GM18505 (cell line): ENCODE measurements around the gene MLYCD.

Experiments
- ATAC-seq: cut with Tn5 transposase; IDR thresholded peaks from one replicate; pipeline ENCODE4 v1.9.1; 2021; ENCODE audit not compliant: unreplicated experiment
- POLR2A ChIP-seq: IDR thresholded peaks from 4 replicates; pipeline ENCODE4 v1.6.1; 2011; ENCODE audit warnings: borderline replicate concordance; ENCODE audit not compliant: insufficient read depth, insufficient read length; ENCODE audit errors: extremely low read depth

The MLYCD gene

DNA sequence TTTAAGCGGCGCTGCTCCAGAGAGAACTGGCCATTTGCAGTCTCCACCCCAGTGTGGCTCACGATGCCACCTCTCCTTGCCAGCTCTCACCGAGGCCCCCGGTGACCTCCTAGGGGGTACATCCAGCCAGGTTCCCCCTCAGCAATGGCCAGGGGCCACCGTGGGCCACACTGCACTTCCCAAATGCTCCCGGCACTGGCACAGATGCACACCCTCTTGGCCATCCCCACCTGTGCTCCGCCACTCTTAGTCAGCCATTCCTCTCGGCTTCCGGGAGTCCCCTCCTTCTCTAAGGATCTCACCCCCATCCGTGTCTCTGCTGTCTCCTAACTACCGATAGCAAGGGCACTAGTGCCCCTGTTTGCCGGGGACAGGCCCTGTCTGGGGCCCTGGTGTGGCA is 25.8 kb downstream of the MLYCD start:
- ATAC-seq, result no peak
- no peak for TF ChIP-seq POLR2A

DNA sequence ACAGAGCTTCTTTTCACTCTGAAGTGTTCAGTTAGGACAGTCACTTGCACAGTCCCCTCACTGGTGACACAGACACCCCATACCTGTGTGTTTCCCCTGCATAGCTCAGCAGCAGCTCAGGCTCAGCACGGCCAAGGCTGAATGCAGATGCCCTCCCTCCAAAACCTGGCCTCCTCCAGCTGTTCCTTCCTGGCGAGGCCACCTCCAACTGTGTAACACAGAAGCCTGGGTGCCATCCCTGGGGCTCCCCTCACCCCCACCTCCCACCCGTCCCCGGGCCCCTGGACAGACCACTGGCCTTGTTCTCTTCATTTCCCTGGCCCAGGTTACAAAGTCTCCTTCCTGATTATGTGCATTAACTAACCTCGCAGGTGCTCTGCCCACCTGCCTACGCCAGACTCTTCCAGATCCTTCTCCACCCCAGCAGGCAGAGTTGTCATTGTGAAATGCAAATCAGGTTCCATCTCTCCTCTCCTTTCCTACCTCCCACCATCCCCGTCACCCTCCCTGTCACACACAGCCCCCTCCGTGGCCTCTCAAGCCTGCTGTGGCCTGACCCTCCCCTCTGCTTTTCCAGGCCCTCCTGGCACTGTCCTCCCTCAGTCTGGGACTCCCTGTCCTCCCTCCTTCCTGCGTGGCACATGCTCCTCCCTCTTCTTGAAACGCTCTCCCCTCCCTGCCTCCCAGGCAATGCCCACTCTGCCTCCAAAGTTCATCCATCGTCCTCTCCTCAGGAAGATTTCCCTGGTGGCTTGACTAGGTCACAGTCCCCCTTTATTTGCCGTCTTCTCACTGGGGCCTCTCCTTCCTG is 26.4 kb downstream of the MLYCD start:
- ATAC-seq, result no peak
- TF ChIP-seq POLR2A, result no peak

DNA sequence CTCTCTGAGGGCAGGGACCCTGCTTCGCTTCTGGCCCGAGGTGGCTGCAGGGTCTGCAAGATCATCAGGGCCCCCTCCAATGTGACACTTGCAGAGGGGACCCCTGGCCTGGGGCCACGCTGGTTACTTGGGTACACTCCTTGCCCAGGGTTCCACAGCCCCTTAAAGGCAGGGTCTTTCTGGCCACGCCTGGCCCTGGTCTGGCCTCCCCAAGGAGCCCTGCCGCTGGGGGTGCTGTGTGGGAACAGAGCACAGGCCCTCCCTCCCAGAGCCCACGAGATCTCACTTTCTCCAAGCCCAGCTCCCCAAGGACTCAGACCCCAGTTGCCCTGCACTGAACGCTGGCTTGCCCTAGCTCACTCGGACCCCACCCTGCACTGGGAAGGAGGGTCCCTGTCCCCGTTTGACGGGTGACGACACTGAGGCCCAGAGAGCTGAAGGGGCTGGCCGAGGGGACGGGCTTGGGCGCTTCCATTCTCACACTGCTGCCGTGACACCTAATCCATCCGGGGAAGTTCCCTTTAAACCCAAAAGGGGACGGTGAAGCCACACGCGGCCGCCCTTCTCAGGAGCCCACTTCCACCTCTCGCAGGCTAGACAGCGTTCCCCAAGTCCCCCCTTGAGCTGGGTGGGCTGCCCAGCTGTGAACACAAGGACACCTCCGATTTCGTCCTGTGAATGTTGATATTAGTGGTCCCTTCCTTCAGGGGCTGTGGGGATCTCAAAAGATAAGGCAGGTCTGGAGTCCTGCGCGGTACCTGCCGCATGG is 27.2 kb downstream of the MLYCD start:
- TF ChIP-seq POLR2A, result no peak
- ATAC-seq, result no peak

DNA sequence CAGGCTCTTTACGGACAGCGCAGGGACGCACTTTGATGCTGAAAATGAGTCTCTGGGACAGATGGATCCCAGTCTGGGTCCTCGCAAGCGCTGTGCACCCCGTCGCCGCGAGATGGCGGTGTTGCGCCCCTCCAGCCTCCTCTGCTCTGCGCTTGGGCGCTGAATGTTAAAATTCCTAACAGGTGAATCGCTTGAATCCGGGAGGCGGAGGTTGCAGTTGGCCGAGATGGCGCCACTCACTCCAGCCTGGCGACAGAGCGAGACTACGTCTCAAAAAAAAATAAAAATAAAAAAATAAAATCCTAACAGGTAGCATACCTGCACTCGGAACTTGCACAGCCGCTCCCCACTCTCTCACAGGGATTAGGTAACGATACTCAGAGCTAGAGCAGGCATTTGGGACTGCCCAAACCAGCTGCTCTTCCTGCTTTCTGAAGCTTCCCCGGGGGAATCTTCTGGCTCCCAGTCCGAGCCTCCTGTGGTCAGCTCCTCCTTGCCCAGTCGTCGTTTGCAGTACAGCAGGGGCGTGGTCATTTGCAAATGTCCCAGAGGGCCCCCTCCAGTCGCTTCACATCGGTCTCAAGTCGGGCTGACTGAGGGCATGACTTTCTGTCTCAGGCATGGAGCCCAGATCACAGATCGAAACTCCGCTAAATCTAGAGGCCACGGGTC is 27.9 kb downstream of the MLYCD start:
- peak; percentile 61 for ATAC-seq
- TF ChIP-seq POLR2A, result no peak

- TF ChIP-seq POLR2A, result no peak
- no peak for ATAC-seq
Measured at GRCh38 chr16:83928341-83929055, 29.6 kb downstream of the MLYCD start.

DNA sequence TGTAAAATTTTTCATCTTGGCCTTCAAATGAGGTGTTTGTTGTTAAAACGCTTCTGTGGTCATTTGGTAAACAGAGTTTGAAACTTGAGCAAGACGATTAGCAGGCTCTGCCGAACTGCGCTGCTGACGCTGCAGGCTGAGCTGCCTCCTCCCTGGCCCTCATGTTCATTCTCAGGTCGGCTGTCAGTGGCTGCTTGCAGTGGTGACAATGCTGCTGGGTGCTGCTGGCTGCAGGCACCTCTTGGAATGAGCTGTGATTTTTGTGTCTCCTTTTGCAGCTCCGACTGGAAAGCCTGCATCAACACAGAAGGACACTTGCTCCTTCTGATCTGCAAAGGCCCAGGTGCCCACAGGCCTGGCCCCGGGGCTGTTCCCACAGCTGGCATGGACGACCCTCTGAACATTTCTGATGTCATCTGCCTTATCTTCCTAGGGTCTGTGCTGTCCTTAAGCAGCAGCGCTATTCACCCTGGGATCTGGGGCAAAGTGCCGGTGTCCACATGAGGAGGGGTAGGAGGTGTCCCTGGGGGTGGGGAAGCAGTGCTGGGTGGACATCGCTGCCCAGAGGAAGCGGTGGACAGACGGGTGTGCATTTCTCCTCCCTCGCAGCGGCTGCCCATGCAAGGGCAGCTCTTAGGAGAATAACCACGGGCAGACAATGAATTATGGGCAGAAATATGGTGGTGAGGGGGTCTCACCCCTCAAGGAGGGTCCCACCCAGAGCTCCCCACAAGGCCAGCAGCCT is 31.1 kb downstream of the MLYCD start:
- no peak for ATAC-seq
- no peak for TF ChIP-seq POLR2A

DNA sequence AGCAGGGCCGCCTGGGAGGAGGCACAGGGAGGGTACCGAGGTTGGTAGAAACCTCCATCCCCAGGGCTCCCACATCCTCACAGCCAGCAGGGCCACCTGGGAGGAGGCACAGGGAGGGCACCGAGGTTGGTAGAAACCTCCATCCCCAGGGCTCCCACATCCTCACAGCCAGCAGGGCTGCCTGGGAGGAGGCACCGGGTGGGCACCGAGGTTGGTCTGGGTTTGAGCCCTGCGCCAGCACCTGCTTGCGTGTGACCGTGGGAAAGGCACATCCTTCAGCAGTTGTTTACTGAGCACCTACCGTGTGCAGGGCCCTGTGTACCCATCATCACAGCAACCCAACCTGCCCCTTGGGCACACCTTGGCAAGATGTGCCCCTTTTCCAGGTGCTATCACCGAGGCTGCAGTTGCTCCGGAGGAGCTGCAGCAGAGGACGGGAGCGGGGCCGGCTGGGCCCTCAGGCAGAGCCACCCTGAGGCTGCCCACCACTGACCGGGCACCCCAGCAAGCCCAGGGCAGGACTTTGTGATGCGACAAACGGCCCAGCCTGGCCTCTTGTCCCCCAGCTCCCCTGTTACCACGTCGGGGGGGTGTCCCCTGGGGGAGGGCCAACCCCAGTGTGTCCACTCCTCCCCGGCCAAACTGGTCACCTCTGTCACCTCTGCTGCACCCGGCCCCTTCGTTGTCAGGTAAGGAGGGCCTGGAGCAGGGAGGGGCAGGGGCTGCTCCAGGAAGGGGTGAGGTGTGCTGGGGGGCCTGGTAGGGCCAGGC is 32.0 kb downstream of the MLYCD start:
- ATAC-seq, result no peak

DNA sequence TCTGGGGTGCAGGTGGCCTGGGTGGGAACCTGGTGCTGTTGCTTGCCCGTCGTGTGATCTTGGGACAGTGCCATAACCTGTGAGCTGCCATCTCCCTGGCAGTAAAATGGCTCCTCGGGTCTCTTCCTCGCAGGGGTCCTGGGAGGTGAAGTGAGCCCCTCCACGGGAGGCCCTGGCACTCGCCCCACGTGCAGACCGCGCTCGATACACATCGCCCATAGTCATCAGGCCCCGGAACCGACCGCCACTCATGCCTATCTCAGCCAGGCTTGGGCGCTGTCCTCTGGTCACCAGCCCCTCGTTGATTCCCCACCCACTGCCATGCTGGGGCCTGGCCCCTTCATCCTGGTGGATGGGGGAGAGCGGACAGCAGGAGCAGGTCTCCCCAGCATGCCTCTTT is 32.6 kb downstream of the MLYCD start:
- TF ChIP-seq POLR2A, result no peak

More for the DNA sequence above, 32.0 kb downstream of the MLYCD start:
- TF ChIP-seq POLR2A, result no peak

GRCh38 chr16:83932304-83932703 is 33.4 kb downstream of the MLYCD start:
- no peak for ATAC-seq

More for the DNA sequence above, 32.6 kb downstream of the MLYCD start:
- no peak for ATAC-seq

DNA sequence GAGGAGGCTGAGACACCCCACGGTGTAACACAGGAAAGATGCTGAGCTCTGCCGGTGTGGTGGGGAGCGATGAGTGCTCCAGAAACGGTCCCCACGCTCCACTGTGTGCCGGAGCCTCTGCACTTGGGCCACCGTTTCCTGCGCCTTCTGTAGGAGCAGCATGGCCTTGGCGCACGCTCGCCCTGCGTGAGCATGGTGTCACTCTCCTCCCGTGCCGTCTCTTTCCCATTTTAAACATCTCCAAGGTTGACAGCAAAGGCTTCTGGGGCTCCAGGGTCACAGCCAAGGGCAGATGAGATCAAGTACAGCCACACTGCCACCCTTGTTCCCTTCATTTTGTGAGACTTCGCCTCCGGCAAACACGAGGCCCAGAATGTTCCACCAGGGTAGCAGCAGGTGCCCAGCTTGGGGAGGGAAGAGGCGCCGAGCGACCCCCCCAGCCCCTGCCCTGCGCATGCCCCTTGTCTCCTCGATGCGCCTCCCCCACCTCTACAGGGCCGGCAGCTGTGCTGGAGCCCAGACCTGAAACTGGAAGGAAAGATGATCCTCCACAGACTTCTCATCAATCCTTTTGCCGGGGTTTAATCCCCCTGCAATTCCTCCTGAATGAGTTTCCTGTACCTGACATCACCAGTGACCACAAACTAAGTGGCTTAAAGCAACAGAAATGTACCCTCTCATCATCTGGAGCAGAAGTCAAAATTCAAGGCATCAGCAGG is 34.2 kb downstream of the MLYCD start:
- ATAC-seq, result no peak
- TF ChIP-seq POLR2A, result no peak

More at GRCh38 chr16:83932304-83932703, 33.4 kb downstream of the MLYCD start:
- no peak for TF ChIP-seq POLR2A
